Lower lobe of right lung (tissue), 2 donors: Measurements from ENCODE around the gene HSD3B2. TPM values are rescaled to one million over a fixed set of nuclear protein-coding genes. Genes with fewer than 3 reads are reported as not detected.

ENCODE experiments used
- ATAC-seq, 2 donors: fragments of 200-7000 bp; cut with Tn5 transposase; one replicate each; pipeline ENCODE4 v1.9.1; 2020 to 2022; ENCODE audit warnings: mild to moderate bottlenecking in 2 of 2, moderate library complexity in 2 of 2
- DNase-seq: peaks from one replicate; pipeline ENCODE4 v3.0.0-alpha.2; 2020
- H3K27ac ChIP-seq: fragments of 200-600 bp; one replicate; pipeline ENCODE4 v1.8.0; 2022
- H3K27me3 ChIP-seq: fragments of 200-600 bp; one replicate; pipeline ENCODE4 v1.8.0; 2022; ENCODE audit warnings: low read depth
- H3K36me3 ChIP-seq: fragments of 200-600 bp; one replicate; pipeline ENCODE4 v1.8.0; 2022; ENCODE audit warnings: mild to moderate bottlenecking
- H3K4me1 ChIP-seq: fragments of 200-600 bp; one replicate; pipeline ENCODE4 v1.8.0; 2022
- H3K4me3 ChIP-seq: fragments of 200-600 bp; one replicate; pipeline ENCODE4 v1.8.0; 2022; ENCODE audit warnings: mild to moderate bottlenecking
- H3K9me3 ChIP-seq: fragments of 200-600 bp; one replicate; pipeline ENCODE4 v1.8.0; 2022
- intact Hi-C: fragments of 100-400 bp; cut with DNase I; formaldehyde crosslinking; loops from one replicate; pipeline ENCODE4 v1.11.0; 2022
- total RNA-seq: library from RNA; stranded (reverse); fragmentation: NEBNext Ultra II Directional; extraction: Animal tissue kit (Norgen Biotek cat#: 25700); gene quantifications from one replicate; pipeline ENCODE4 v1.2.1, GENCODE V29; 2021
- TF ChIP-seq, protein P1 (sequence below): fragments of 200-600 bp; IDR thresholded peaks from one replicate; pipeline ENCODE4 v1.8.0; 2022; ENCODE audit warnings: antibody characterized with exemption, mild to moderate bottlenecking
- donor health status: DM: no; HTN: yes; CAD: no; lungs with severe emphysema.

Gene HSD3B2
- total RNA-seq, 1 donor from 2014 or later = not detected

DNA sequence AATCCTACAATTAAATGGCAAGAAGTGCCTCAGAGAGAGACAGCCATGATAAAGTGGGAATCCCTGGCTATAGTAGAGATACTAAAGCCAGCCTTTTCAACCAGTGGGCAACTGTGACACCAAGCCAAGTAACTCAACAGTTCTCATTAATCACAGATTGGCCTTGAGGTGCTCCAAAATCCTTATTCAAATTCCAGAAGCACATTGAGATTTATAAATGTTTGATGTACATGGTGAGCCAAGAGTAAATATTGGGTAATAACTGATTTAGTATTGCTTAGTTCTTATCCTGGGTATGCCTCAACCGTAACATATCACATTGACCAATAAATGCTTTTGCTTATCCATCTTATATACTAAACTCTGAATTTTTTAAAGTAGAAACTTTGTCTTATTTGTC lies 29.3 kb upstream of the HSD3B2 start:
- Histone ChIP-seq H3K36me3 (no peaks in the 10 kb centered on the region), H3K27me3 (no peaks in the 10 kb centered on the region), H3K27ac (no peak overlapping the region), H3K4me3 (no peak overlapping the region), H3K9me3 (no peaks in the 10 kb centered on the region), H3K4me1 (no peaks in the 10 kb centered on the region)
- DNase-seq = no peak
- ATAC-seq = no peak
- intact Hi-C loops = no loop called here
- TF ChIP-seq, protein P1, sequence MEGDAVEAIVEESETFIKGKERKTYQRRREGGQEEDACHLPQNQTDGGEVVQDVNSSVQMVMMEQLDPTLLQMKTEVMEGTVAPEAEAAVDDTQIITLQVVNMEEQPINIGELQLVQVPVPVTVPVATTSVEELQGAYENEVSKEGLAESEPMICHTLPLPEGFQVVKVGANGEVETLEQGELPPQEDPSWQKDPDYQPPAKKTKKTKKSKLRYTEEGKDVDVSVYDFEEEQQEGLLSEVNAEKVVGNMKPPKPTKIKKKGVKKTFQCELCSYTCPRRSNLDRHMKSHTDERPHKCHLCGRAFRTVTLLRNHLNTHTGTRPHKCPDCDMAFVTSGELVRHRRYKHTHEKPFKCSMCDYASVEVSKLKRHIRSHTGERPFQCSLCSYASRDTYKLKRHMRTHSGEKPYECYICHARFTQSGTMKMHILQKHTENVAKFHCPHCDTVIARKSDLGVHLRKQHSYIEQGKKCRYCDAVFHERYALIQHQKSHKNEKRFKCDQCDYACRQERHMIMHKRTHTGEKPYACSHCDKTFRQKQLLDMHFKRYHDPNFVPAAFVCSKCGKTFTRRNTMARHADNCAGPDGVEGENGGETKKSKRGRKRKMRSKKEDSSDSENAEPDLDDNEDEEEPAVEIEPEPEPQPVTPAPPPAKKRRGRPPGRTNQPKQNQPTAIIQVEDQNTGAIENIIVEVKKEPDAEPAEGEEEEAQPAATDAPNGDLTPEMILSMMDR = no peak

DNA sequence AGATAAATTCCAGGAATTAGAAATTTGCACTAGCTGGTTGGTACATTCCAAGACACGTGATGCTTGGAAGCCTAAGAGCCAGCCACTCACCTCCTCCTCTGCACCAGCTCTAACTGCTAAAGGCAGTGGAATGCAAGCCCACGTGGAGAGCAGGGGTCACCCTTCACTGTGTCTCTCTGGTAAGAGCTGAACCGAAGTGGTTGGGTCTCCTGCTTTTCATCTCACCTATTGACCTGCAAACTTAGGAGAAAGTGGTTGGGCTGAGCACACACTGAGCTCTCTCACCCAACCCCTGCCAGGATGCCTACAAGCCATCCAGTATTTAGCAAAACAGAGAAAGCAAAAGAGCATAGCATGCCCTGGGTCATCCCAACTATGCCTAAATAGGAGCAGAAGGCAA lies 27.1 kb upstream of the HSD3B2 start:
- no peaks in the 10 kb centered on the region for H3K4me1 ChIP-seq
- TF ChIP-seq, protein P1 = no peak
- ATAC-seq = no peak
- no peak overlapping the region for H3K27ac ChIP-seq
- no peaks in the 10 kb centered on the region for H3K9me3 ChIP-seq
- no peaks in the 10 kb centered on the region for H3K36me3 ChIP-seq
- no peak for DNase-seq
- intact Hi-C loops = no loop called here
- H3K4me3 ChIP-seq = no peak overlapping the region
- H3K27me3 ChIP-seq = no peaks in the 10 kb centered on the region

GRCh38 chr1:119388450-119388849 lies 26.5 kb upstream of the HSD3B2 start:
- intact Hi-C loops = no loop called here
- Histone ChIP-seq H3K4me1 (no peaks in the 10 kb centered on the region), H3K36me3 (no peaks in the 10 kb centered on the region), H3K27me3 (no peaks in the 10 kb centered on the region), H3K27ac (no peak overlapping the region), H3K4me3 (no peak overlapping the region), H3K9me3 (no peaks in the 10 kb centered on the region)
- TF ChIP-seq, protein P1 = no peak
- no peak for ATAC-seq
- no peak for DNase-seq

DNA sequence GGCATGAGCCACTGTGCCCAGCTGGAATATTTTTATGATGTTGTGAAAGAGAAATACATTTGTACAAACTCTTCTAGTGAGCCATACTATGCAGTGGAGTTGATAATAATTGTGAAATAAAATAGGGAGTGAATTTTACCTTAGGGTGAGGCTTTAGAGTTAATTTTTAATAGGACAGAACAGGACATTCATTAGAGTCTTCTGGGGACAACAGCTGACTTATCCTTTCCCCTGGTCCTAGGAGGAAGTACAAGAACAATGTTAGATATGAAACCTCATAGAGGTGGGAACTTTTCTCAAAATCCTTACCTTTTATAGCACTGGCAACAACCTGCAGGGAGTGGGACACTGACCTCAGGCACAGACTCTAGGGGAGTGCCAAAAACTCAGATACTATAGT lies 24.4 kb upstream of the HSD3B2 start:
- H3K27ac ChIP-seq = no peak overlapping the region
- H3K27me3 ChIP-seq = no peaks in the 10 kb centered on the region
- TF ChIP-seq, protein P1 = no peak
- no peak overlapping the region for H3K4me3 ChIP-seq
- ATAC-seq (no peak), DNase-seq (no peak)
- intact Hi-C loops = no loop called here
- no peaks in the 10 kb centered on the region for H3K4me1 ChIP-seq
- H3K36me3 ChIP-seq = no peaks in the 10 kb centered on the region
- H3K9me3 ChIP-seq = no peaks in the 10 kb centered on the region

GRCh38 chr1:119391749-119392148 lies 23.2 kb upstream of the HSD3B2 start:
- Histone ChIP-seq H3K36me3 (no peaks in the 10 kb centered on the region), H3K9me3 (no peaks in the 10 kb centered on the region), H3K27ac (no peak overlapping the region), H3K4me3 (no peak overlapping the region), H3K4me1 (no peaks in the 10 kb centered on the region), H3K27me3 (no peaks in the 10 kb centered on the region)
- TF ChIP-seq, protein P1 = no peak
- DNase-seq = no peak
- intact Hi-C loops = no loop called here
- ATAC-seq = no peak

GRCh38 chr1:119394085-119394484 lies 20.9 kb upstream of the HSD3B2 start:
- no peak for ATAC-seq
- Histone ChIP-seq H3K4me3 (no peak overlapping the region), H3K27me3 (no peaks in the 10 kb centered on the region), H3K36me3 (no peaks in the 10 kb centered on the region), H3K27ac (no peak overlapping the region), H3K4me1 (no peaks in the 10 kb centered on the region), H3K9me3 (no peaks in the 10 kb centered on the region)
- DNase-seq = no peak
- TF ChIP-seq, protein P1 = no peak
- intact Hi-C loops = no loop called here
